Vagina (tissue), 2 donors: ENCODE data around the gene LPP.

Source experiments
- CTCF ChIP-seq, 3 experiments: fragments of 450-650 bp in 2 of 3; fragments of 200-600 bp in 1 of 3; sonication (generic) in 1 of 3; IDR thresholded peaks; one replicate each; pipeline ENCODE4 v1.5.1; 2017 to 2019; ENCODE audit warnings: antibody characterized with exemption in 3 of 3, mild to moderate bottlenecking in 2 of 3, moderate library complexity in 2 of 3
- POLR2A ChIP-seq, 2 donors: fragments of 450-650 bp; IDR thresholded peaks; one replicate each; pipeline ENCODE4 v1.6.1; 2017; ENCODE audit warnings: antibody characterized with exemption in 2 of 2, mild to moderate bottlenecking in 2 of 2, moderate library complexity in 2 of 2

- TF ChIP-seq CTCF (IDR thresholded peaks at IDR 0.05), result no peak
- TF ChIP-seq POLR2A (IDR thresholded peaks at IDR 0.05), result no peak
These were observed 685.3 kb downstream of the LPP start for GRCh38 chr3:188839187-188839695.
